HCT116 (cell line): ENCODE results near the gene DPY30. TPM values are rescaled to one million over a fixed set of nuclear protein-coding genes. Genes with fewer than 3 reads are reported as not detected.

Source experiments
- ATAC-seq: fragments of 200-7000 bp; cut with Tn5 transposase; 2 replicates; pipeline ENCODE4 v1.9.1; 2020; ENCODE audit warnings: mild to moderate bottlenecking, moderate library complexity
- BruUV-seq: library from RNA; stranded (reverse); fragments of 400-500 nt; replicated peaks from 2 replicates; lab custom pipeline; 2021; lab: Mats Ljungman, UMichigan
- CTCF ChIA-PET: fragments of 300-600 bp; sonication (Branson Sonifier 250); formaldehyde crosslinking; loops from one replicate; lab custom pipeline; 2021; ENCODE audit warnings: antibody characterized with exemption; lab: Charles Lee
- POLR2A ChIA-PET: fragments of 300-600, 350-600 bp; sonication (Branson Sonifier 250); formaldehyde crosslinking; loops from one replicate; lab custom pipeline; 2021; ENCODE audit warnings: antibody characterized with exemption; lab: Charles Lee
- RAD21 ChIA-PET, 2 experiments: fragments of 300-600 bp; sonication (Branson Sonifier 250); formaldehyde crosslinking; loops; one replicate each; lab custom pipeline; 2023; ENCODE audit warnings: low total read pairs in 2 of 2; ENCODE audit not compliant: uncharacterized antibody in 2 of 2, unreplicated experiment in 2 of 2, low non-redundant PET in 1 of 2; lab: Charles Lee
- DNase-seq: peaks from one replicate; pipeline ENCODE4 v3.0.0-alpha.2; 2010; ENCODE audit warnings: low read depth, low spot score
- H2AFZ ChIP-seq: fragments of 200-600 bp; shearing (Covaris generic), sonication (generic); 2 replicates; pipeline ENCODE4 v1.6.1; 2017; ENCODE audit warnings: low read depth, mixed run types, mixed read lengths, antibody characterized with exemption, low read length; ENCODE audit not compliant: poor library complexity, severe bottlenecking
- H3K27ac ChIP-seq: 2 replicates; pipeline ENCODE4 v1.5.1; 2012; ENCODE audit warnings: low read depth, low read length
- H3K27me3 ChIP-seq: fragments of 200-600 bp; sonication (generic); 2 replicates; pipeline ENCODE4 v1.6.1; 2016; ENCODE audit warnings: mixed run types, low read length, mixed read lengths; ENCODE audit not compliant: insufficient read depth
- H3K36me3 ChIP-seq, 2 experiments: fragments of 200-500 bp in 1 of 2; fragments of 200-600 bp in 1 of 2; sonication (Bioruptor generic) in 1 of 2; sonication (generic) in 1 of 2; 2 replicates each; pipeline versions ENCODE4 v1.5.1 to v1.6.1; 2014 to 2016; ENCODE audit warnings: low read length in 2 of 2, inconsistent platforms in 1 of 2, mixed read lengths in 1 of 2, mixed run types in 1 of 2; ENCODE audit not compliant: insufficient read depth in 2 of 2, control insufficient read depth in 1 of 2
- H3K4me1 ChIP-seq, 2 experiments: fragments of 200-600 bp in 1 of 2; sonication (generic) in 1 of 2; 2 replicates each; pipeline versions ENCODE4 v1.5.1 to v1.6.1; 2012 to 2017; ENCODE audit warnings: low read length in 2 of 2, inconsistent platforms in 1 of 2, mild to moderate bottlenecking in 1 of 2, mixed read lengths in 1 of 2, mixed run types in 1 of 2, moderate library complexity in 1 of 2; ENCODE audit not compliant: insufficient read depth in 2 of 2, control insufficient read depth in 1 of 2
- H3K4me2 ChIP-seq: fragments of 200-600 bp; sonication (generic); 2 replicates; pipeline ENCODE4 v1.6.1; 2017; ENCODE audit warnings: mixed run types, low read length, mixed read lengths
- H3K4me3 ChIP-seq, 2 experiments: fragments of 200-600 bp in 1 of 2; sonication (generic) in 1 of 2; replicated peaks in 1 of 2; 2 replicates each; pipeline ENCODE4 v1.5.1; 2011 to 2016; ENCODE audit warnings: low read length in 2 of 2, control low read depth in 1 of 2, low read depth in 1 of 2, mild to moderate bottlenecking in 1 of 2, mixed read lengths in 1 of 2, mixed run types in 1 of 2
- H3K79me2 ChIP-seq: fragments of 200-600 bp; sonication (generic); 2 replicates; pipeline ENCODE4 v1.6.1; 2017; ENCODE audit warnings: mild to moderate bottlenecking, mixed run types, low read length, moderate library complexity, mixed read lengths; ENCODE audit not compliant: insufficient read depth
- H3K9ac ChIP-seq: fragments of 200-600 bp; sonication (generic); 2 replicates; pipeline ENCODE4 v1.6.1; 2016; ENCODE audit warnings: low read length, mixed read lengths
- H3K9me2 ChIP-seq: fragments of 200-600 bp; sonication (generic), shearing (Covaris generic); 2 replicates; pipeline ENCODE4 v1.6.1; 2017; ENCODE audit warnings: mixed run types, mild to moderate bottlenecking, moderate library complexity; ENCODE audit not compliant: insufficient read depth
- H3K9me3 ChIP-seq, 2 experiments: fragments of 200-500 bp in 1 of 2; fragments of 200-600 bp in 1 of 2; sonication (Bioruptor generic) in 1 of 2; sonication (generic) in 1 of 2; 2 replicates each; pipeline ENCODE4 v1.6.1; 2014 to 2017; ENCODE audit warnings: low read length in 2 of 2, mixed read lengths in 2 of 2, inconsistent platforms in 1 of 2, low read depth in 1 of 2, mild to moderate bottlenecking in 1 of 2, mixed run types in 1 of 2, moderate library complexity in 1 of 2; ENCODE audit not compliant: control insufficient read depth in 1 of 2, insufficient read depth in 1 of 2
- H4K20me1 ChIP-seq: fragments of 200-600 bp; sonication (generic), shearing (Covaris generic); 2 replicates; pipeline ENCODE4 v1.6.1; 2017; ENCODE audit warnings: mixed run types, mild to moderate bottlenecking, moderate library complexity; ENCODE audit not compliant: insufficient read depth
- CBX3 ChIP-seq: IDR thresholded peaks from 2 replicates; pipeline ENCODE4 v1.6.1; 2012; ENCODE audit warnings: low read depth
- EGR1 ChIP-seq: IDR thresholded peaks from 2 replicates; pipeline ENCODE4 v1.6.1; 2012; ENCODE audit warnings: low read depth
- ELF1 ChIP-seq: IDR thresholded peaks from 2 replicates; pipeline ENCODE4 v1.6.1; 2012; ENCODE audit warnings: low read depth, borderline replicate concordance
- EZH2 ChIP-seq: fragments of 200-600 bp; sonication (generic); IDR thresholded peaks from 2 replicates; pipeline ENCODE4 v1.6.1; 2017; ENCODE audit warnings: antibody characterized with exemption, mixed run types
- FOSL1 ChIP-seq: IDR thresholded peaks from 2 replicates; pipeline ENCODE4 v1.6.1; 2012; ENCODE audit warnings: low read depth
- JUND ChIP-seq: IDR thresholded peaks from 2 replicates; pipeline ENCODE4 v1.6.1; 2012
- POLR2AphosphoS5 ChIP-seq: IDR thresholded peaks from 2 replicates; pipeline ENCODE4 v1.6.1; 2011; ENCODE audit warnings: mild to moderate bottlenecking, low read depth, low read length, moderate library complexity
- RAD21 ChIP-seq: IDR thresholded peaks from 2 replicates; pipeline ENCODE4 v1.6.1; 2012; ENCODE audit warnings: low read depth, mild to moderate bottlenecking
- SIN3A ChIP-seq: IDR thresholded peaks from 2 replicates; pipeline ENCODE4 v1.6.1; 2012; ENCODE audit warnings: low read depth
- SP1 ChIP-seq: IDR thresholded peaks from 2 replicates; pipeline ENCODE4 v1.6.1; 2012; ENCODE audit warnings: low read depth
- SRF ChIP-seq: IDR thresholded peaks from 2 replicates; pipeline ENCODE4 v1.6.1; 2012; ENCODE audit warnings: low read depth
- ZFX ChIP-seq: fragments of 450-650 bp; IDR thresholded peaks from 2 replicates; pipeline ENCODE4 v1.6.1; 2017
- ZNF274 ChIP-seq: fragments of 200-500 bp; sonication (Bioruptor generic); IDR thresholded peaks from 2 replicates; pipeline ENCODE4 v1.6.1; 2014; ENCODE audit warnings: mild to moderate bottlenecking, low read depth, low read length, inconsistent platforms
- intact Hi-C: fragments of 100-400 bp; cut with micrococcal nuclease; formaldehyde crosslinking; loops from 2 replicates; pipeline ENCODE4 v1.10.0; 2022
- total RNA-seq: library from RNA; stranded (reverse); gene quantifications from one replicate; pipeline ENCODE4 v1.2.1, GENCODE V29; 2021; ENCODE audit not compliant: unreplicated experiment
- TF ChIP-seq, protein P1 (sequence below): IDR thresholded peaks from 2 replicates; pipeline ENCODE4 v1.6.1; 2011; ENCODE audit warnings: mild to moderate bottlenecking, low read length, moderate library complexity; ENCODE audit not compliant: insufficient replicate concordance; ENCODE audit errors: extremely low read depth
- TF ChIP-seq, protein P2 (sequence below): IDR thresholded peaks from 2 replicates; pipeline ENCODE4 v1.6.1; 2012; ENCODE audit warnings: low read depth
- TF ChIP-seq, protein P3 (sequence below): IDR thresholded peaks from 2 replicates; pipeline ENCODE4 v1.6.1; 2012
- TF ChIP-seq, protein P4 (sequence below): IDR thresholded peaks from 2 replicates; pipeline ENCODE4 v1.6.1; 2012
- TF ChIP-seq, protein P5 (sequence below), 3 experiments: fragments of 200-600 bp in 1 of 3; sonication (generic) in 1 of 3; IDR thresholded peaks in 2 of 3; conservative IDR thresholded peaks in 1 of 3; 2 replicates each; pipeline ENCODE4 v1.5.1; 2012 to 2017; ENCODE audit warnings: low read depth in 2 of 3, low read length in 2 of 3, antibody characterized with exemption in 1 of 3, borderline replicate concordance in 1 of 3, control low read depth in 1 of 3, mild to moderate bottlenecking in 1 of 3, mixed read lengths in 1 of 3, mixed run types in 1 of 3, moderate library complexity in 1 of 3; ENCODE audit not compliant: insufficient read depth in 1 of 3

Gene DPY30
- total RNA-seq, 1 experiment from 2014 or later = 79.5 TPM

DNA sequence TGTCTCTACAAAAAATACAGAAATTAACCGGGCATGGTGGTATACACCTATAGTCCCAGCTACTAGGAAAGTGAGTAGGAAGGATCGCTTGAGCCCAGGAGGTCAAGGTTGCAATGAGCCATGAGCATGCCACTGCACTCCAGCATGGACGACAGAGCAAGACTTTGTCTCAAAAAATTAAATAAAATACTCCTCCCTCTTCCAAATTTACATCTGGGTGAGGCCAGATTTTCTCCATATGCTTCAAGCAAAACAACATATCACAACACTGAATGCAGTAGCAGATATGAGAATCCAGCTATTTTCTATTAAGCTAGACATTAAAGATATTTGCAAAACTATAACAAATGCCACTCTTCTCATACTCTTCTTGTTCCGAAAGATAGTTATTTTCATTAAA lies 49.7 kb downstream of the DPY30 start:
- BruUV-seq = no TSS peak
- Histone ChIP-seq H3K9ac (no peak overlapping the region), H3K4me3 (no peak overlapping the region), H3K27ac (no peak overlapping the region), H3K9me3 (no peaks in the 10 kb centered on the region), H3K4me2 (no peak overlapping the region), H3K36me3 (no peaks in the 10 kb centered on the region), H2AFZ (no peak overlapping the region), H3K4me1 (peaks cover 0 to 3% of the 10 kb centered on the region in 2 experiments; a peak in 2 of 4 replicates), H3K27me3 (no peaks in the 10 kb centered on the region), H4K20me1 (peaks cover 12% of the 10 kb centered on the region; the same call in 1 of the 2 replicates), H3K9me2 (no peaks in the 10 kb centered on the region), H3K79me2 (peaks cover 91% of the 10 kb centered on the region)
- POLR2A ChIA-PET = no interaction called here
- CTCF ChIA-PET = no interaction called here
- no peak for ATAC-seq
- intact Hi-C loops = no loop called here
- TF ChIP-seq JUND = no peak
- no peak for TF ChIP-seq ZNF274
- no peak for TF ChIP-seq POLR2AphosphoS5
- TF ChIP-seq SRF = no peak
- TF ChIP-seq ELF1 = no peak
- TF ChIP-seq, protein P1, sequence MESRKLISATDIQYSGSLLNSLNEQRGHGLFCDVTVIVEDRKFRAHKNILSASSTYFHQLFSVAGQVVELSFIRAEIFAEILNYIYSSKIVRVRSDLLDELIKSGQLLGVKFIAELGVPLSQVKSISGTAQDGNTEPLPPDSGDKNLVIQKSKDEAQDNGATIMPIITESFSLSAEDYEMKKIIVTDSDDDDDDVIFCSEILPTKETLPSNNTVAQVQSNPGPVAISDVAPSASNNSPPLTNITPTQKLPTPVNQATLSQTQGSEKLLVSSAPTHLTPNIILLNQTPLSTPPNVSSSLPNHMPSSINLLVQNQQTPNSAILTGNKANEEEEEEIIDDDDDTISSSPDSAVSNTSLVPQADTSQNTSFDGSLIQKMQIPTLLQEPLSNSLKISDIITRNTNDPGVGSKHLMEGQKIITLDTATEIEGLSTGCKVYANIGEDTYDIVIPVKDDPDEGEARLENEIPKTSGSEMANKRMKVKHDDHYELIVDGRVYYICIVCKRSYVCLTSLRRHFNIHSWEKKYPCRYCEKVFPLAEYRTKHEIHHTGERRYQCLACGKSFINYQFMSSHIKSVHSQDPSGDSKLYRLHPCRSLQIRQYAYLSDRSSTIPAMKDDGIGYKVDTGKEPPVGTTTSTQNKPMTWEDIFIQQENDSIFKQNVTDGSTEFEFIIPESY = no peak
- no peak for TF ChIP-seq EGR1
- TF ChIP-seq FOSL1 = no peak
- TF ChIP-seq, protein P2, sequence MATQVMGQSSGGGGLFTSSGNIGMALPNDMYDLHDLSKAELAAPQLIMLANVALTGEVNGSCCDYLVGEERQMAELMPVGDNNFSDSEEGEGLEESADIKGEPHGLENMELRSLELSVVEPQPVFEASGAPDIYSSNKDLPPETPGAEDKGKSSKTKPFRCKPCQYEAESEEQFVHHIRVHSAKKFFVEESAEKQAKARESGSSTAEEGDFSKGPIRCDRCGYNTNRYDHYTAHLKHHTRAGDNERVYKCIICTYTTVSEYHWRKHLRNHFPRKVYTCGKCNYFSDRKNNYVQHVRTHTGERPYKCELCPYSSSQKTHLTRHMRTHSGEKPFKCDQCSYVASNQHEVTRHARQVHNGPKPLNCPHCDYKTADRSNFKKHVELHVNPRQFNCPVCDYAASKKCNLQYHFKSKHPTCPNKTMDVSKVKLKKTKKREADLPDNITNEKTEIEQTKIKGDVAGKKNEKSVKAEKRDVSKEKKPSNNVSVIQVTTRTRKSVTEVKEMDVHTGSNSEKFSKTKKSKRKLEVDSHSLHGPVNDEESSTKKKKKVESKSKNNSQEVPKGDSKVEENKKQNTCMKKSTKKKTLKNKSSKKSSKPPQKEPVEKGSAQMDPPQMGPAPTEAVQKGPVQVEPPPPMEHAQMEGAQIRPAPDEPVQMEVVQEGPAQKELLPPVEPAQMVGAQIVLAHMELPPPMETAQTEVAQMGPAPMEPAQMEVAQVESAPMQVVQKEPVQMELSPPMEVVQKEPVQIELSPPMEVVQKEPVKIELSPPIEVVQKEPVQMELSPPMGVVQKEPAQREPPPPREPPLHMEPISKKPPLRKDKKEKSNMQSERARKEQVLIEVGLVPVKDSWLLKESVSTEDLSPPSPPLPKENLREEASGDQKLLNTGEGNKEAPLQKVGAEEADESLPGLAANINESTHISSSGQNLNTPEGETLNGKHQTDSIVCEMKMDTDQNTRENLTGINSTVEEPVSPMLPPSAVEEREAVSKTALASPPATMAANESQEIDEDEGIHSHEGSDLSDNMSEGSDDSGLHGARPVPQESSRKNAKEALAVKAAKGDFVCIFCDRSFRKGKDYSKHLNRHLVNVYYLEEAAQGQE = no peak
- no peak for TF ChIP-seq SP1
- no peak for TF ChIP-seq RAD21
- no peak for TF ChIP-seq ZFX
- TF ChIP-seq, protein P3, sequence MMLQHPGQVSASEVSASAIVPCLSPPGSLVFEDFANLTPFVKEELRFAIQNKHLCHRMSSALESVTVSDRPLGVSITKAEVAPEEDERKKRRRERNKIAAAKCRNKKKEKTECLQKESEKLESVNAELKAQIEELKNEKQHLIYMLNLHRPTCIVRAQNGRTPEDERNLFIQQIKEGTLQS = no peak
- TF ChIP-seq, protein P4, sequence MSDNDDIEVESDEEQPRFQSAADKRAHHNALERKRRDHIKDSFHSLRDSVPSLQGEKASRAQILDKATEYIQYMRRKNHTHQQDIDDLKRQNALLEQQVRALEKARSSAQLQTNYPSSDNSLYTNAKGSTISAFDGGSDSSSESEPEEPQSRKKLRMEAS = no peak
- TF ChIP-seq, protein P5, sequence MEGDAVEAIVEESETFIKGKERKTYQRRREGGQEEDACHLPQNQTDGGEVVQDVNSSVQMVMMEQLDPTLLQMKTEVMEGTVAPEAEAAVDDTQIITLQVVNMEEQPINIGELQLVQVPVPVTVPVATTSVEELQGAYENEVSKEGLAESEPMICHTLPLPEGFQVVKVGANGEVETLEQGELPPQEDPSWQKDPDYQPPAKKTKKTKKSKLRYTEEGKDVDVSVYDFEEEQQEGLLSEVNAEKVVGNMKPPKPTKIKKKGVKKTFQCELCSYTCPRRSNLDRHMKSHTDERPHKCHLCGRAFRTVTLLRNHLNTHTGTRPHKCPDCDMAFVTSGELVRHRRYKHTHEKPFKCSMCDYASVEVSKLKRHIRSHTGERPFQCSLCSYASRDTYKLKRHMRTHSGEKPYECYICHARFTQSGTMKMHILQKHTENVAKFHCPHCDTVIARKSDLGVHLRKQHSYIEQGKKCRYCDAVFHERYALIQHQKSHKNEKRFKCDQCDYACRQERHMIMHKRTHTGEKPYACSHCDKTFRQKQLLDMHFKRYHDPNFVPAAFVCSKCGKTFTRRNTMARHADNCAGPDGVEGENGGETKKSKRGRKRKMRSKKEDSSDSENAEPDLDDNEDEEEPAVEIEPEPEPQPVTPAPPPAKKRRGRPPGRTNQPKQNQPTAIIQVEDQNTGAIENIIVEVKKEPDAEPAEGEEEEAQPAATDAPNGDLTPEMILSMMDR (IDR thresholded peaks at IDR 0.05 in 2 of 3, conservative IDR thresholded peaks at IDR 0.05 in 1 of 3; ENCODE audit: borderline replicate concordance in 1 of 3, insufficient read depth in 1 of 3, low read depth in 2 of 3, low read length in 2 of 3) = no peak
- TF ChIP-seq EZH2 = no peak
- no peak for TF ChIP-seq CBX3
- TF ChIP-seq SIN3A = no peak
- DNase-seq = no peak
- RAD21 ChIA-PET = no interaction called here
